ENCODE measurements around the gene MAPT.

- TF ChIP-seq, protein P1, sequence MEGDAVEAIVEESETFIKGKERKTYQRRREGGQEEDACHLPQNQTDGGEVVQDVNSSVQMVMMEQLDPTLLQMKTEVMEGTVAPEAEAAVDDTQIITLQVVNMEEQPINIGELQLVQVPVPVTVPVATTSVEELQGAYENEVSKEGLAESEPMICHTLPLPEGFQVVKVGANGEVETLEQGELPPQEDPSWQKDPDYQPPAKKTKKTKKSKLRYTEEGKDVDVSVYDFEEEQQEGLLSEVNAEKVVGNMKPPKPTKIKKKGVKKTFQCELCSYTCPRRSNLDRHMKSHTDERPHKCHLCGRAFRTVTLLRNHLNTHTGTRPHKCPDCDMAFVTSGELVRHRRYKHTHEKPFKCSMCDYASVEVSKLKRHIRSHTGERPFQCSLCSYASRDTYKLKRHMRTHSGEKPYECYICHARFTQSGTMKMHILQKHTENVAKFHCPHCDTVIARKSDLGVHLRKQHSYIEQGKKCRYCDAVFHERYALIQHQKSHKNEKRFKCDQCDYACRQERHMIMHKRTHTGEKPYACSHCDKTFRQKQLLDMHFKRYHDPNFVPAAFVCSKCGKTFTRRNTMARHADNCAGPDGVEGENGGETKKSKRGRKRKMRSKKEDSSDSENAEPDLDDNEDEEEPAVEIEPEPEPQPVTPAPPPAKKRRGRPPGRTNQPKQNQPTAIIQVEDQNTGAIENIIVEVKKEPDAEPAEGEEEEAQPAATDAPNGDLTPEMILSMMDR (IDR thresholded peaks at IDR 0.05; ENCODE audit: low read length) = no peak
- no peak for TF ChIP-seq EZH2 (optimal IDR thresholded peaks at IDR 0.05; ENCODE audit: low read depth, low read length)
Observed at GRCh38 chr17:45914047-45914717, 19.8 kb downstream of the MAPT start.
